NCI-H2081 (cell line): ENCODE measurements around the gene IQGAP2.
"Not testable (repeated sequence)": the region's sequence is repeated elsewhere in the genome, so short reads cannot be mapped to it uniquely, and the experiment has no call there.

Experiments
- DNase-seq, 2 experiments: peaks; one replicate each; lab custom pipeline; 2025; lab: John Stamatoyannopoulos, UW

Gene IQGAP2

GRCh38 chr5:76663573-76663972, 260.5 kb downstream of the IQGAP2 start:
- DNase-seq: no peak

- DNase-seq: no peak
Observed at GRCh38 chr5:76664079-76664478, 261.0 kb downstream of the IQGAP2 start.

GRCh38 chr5:76667495-76667894, 264.4 kb downstream of the IQGAP2 start:
- no peak for DNase-seq

DNA sequence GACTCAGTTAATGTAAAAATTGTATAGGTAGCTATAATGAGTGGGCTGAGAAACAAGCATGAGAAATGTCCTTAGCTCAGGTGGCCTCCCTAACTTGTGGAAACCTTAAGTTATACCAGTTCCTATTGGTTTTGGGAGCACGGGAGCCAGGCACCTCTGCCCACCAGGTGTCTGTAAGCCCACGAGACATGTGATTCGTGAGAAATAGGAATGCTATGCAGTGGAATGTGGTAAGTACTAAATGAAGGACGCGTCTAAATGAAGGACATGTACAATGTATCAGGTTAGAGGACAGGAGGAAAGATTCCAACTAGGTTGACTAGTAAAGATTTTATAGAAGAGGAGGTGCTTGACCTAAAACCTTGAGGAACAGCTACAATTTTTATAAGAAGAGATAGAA, 266.2 kb downstream of the IQGAP2 start:
- DNase-seq: no peak

DNA sequence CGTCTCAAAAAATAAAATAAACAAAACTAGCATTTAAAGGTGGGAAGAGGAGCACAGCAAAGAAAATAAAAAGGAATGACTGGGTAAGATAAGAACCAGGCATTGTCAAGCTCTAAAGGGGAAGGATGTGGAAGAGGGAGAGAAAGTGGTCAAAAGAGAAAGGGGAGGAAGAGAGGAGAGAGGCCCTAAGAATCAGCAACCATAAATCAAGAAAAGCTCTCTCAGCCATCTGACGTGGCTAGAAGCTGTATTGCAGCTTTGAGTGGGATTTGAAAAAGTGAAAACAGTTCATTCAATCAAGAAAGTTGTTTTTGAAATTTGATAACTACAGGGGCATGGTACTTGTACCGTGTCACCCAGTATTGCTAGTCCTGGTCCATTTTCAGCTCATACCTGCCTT, 267.4 kb downstream of the IQGAP2 start:
- no peak for DNase-seq

- no peak for DNase-seq
Observed at GRCh38 chr5:76672242-76672641, 269.2 kb downstream of the IQGAP2 start.

GRCh38 chr5:76673125-76673524, 270.0 kb downstream of the IQGAP2 start:
- DNase-seq: no peak

- no peak for DNase-seq
Observed at GRCh38 chr5:76674330-76675066, 271.4 kb downstream of the IQGAP2 start.

- no peak for DNase-seq
Observed at GRCh38 chr5:76675364-76675763, 272.3 kb downstream of the IQGAP2 start.

GRCh38 chr5:76677849-76678472, 274.9 kb downstream of the IQGAP2 start:
- no peak for DNase-seq

GRCh38 chr5:76679231-76679630, 276.1 kb downstream of the IQGAP2 start:
- DNase-seq: no peak

DNA sequence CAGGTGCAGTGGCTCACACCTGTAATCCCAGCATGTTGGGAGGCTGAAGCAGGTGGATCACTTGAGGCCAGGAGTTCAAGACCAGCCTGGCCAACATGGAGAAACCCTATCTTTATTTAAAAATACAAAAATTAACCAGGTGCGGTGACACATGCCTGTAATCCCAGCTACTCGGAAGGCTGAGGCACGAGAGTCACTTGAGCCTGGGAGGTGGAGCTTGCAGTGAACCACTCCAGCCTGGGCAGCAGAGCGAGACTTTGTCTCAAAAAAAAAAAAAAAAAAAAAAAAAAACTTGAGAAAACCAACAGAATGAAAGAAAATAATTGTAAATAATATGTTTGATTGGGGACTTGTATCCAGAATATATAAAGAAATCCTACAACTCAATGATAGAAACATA, 277.7 kb downstream of the IQGAP2 start:
- not testable (repeated sequence) for DNase-seq

- DNase-seq: no peak
Observed at GRCh38 chr5:76681287-76681686, 278.2 kb downstream of the IQGAP2 start.

GRCh38 chr5:76682387-76682786, 279.3 kb downstream of the IQGAP2 start:
- DNase-seq: no peak

DNA sequence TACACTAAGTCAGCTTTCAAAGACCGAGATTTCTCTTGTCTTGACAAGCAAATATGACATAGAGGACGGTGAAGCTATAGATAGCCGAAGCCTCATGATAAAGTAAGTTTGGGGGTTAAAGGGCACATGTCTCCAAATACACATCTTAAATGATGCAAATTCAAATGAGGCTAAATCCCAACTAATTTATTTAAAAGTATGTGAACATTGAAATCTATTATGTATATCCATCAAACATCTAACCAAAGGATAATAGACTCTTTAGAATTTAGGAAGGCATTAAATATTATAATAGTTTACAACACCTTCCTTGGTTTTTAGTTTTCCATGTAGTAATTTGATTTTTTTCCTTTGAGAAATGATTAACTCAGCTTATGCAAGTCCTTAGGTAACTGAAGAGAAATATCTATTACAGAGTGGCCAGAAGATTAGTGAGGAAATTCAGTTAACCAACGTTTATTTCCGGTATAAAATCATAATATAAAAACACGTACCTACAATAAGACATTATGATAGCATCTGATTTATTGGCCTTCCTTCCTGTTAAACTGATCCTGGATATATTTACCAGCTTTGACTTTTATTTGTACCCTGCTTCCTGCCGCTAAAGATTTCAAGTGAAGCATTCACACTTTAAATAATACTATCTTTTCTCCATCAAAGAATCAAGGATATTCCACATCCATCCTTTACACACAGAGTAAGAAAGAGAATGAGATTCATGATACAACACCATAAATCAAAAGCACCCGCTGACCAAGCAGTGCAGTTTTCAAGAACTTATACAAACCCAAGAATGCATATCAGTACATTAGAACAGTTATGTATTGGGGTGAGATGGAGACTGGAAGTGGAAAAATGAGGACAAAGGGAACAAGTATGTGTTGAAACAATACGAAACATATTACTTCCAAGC, 281.0 kb downstream of the IQGAP2 start:
- DNase-seq: no peak

DNA sequence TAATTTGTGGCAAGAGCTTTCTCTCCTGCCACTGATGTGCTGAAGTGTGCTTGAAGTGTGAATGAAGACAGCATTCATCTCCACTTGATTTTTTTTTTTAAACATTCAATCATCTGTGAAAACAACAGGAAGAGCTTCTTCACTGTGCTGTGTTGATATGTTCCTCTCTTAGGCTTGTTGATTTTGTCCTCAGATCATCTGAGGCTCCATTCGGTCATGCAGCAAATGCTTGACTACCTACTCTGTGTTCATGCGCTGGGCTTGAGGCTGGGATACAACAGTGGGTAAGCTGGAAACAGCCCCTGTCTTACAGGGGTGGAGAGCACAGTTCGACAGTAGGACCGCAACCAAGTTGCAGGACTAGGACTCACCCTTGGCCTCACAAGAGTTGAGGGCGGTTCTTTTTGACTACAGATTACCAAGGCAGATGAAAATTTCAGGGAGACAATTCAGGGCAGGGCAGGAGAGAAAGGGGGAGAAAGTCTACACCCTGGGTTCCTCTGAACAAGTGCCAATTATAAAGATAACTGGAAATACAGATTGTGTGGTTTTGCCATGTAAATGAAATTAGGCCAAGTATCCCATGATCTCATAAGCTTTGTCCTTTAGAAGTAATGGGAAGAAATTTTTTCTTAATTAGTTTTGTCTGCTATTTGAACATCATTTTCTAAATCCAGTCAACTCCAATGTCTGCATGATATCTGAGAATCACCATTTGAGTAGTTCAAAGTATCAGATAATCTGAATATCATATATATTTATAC, 281.9 kb downstream of the IQGAP2 start:
- DNase-seq: no peak

DNA sequence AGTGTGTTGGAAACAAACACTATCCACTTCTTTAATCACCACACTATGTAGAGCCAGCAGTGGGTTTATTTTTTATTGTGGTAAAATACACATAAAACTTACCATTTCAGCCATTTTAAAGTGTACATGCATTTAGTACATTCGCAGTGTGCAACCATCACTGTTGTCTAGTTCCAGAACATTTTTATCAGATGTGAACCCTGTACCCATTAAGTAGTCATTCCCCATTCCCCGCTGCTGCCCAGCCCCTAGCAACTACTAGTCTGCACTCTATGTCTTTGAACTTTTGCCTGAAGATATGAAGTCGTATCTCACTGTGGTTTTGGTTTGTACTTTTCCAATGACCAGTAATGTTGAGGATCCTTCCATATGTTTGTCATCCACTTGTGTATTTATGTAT, 282.6 kb downstream of the IQGAP2 start:
- no peak for DNase-seq

GRCh38 chr5:76688212-76688611, 285.1 kb downstream of the IQGAP2 start:
- no peak for DNase-seq

- no peak for DNase-seq
Observed at GRCh38 chr5:76688836-76689235, 285.8 kb downstream of the IQGAP2 start.

DNA sequence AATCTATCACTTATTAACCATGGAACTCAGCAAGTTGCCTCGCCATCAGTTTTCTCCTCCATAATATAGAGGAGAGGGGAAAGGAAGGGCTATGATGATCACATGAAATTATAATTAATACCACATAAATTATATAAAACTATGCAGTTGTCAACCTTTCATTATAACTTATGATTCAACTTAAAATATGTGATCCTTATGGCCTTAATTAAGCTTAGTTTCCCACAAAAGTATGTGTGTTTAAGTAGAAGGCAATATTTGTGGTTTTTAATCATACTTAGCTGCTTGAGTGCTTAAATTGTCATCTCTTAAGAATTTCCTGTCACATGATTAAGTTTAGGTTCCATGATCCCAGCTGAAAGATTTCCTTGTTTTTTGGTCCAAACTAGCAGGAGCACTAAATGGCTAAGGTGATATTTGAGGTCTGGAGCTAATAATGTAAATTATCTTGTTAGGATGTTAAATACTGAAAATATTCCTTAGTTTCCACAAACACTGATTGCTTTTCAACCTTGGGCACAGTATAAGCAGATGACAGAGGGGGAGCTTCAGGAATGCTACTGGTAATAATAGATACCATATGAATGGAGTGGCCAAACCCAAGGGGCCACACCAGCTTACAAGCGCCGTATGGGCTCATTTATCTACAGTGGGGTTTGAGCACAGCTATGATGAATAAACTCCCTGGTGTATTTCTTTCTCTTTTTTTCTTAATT, 286.4 kb downstream of the IQGAP2 start:
- no peak for DNase-seq

DNA sequence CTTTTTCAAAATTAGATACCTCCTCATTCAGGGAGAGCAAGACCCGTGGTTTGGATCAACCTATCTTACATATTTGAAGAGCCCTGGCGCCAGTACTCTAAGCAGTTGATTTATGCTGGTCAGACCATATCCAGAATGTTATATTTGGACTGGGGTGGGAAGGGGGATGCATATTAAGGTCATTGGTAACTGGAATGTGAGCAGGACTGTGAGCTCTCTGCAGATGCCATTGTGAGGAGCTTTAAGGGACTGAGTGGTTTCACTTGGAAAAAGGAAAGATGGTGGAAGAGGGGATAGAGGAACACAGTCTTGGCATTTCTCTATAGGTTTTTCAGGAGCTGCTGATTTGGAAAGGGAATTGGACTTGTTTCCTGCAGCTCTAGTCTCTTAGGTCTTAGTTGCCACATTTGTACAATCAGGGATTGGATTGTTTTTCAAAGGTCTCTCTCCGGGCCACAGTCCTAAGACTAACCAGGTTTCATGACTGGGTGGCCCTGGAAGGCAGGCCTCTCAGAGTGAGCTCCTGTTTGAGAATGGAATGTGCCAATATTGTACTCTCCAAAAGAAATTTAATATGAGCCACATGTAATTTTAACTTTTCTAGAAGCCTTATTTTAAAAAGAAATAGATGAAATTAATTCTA, 287.1 kb downstream of the IQGAP2 start:
- no peak for DNase-seq
